H1 (cell line): Measurements from ENCODE around the gene C1QL1. TPM values are rescaled to one million over a fixed set of nuclear protein-coding genes. Genes with fewer than 3 reads are reported as not detected.

ENCODE experiments used
- CTCF ChIA-PET: fragments of 300-600 bp; sonication (Branson Sonifier 250); formaldehyde crosslinking; loops from one replicate; lab custom pipeline; 2021; ENCODE audit not compliant: partially characterized antibody; lab: Charles Lee
- POLR2A ChIA-PET: fragments of 300-600 bp; sonication (Branson Sonifier 250); formaldehyde crosslinking; loops from one replicate; lab custom pipeline; 2021; ENCODE audit warnings: inconsistent platforms; ENCODE audit not compliant: partially characterized antibody; lab: Charles Lee
- DNase-seq, 2 experiments: peaks; one replicate each; pipeline versions ENCODE4 v3.0.0 to v3.0.0-alpha.2; 2010 to 2022; ENCODE audit warnings: low spot score in 2 of 2, low read depth in 1 of 2, mixed read lengths in 1 of 2
- FAIRE-seq: peaks from 2 replicates; lab custom pipeline; 2011; peaks lifted over from hg19 to GRCh38; lab: Jason Lieb, UNC
- H2AFZ ChIP-seq: 2 replicates; pipeline ENCODE4 v1.8.1; 2012; ENCODE audit warnings: low read length, inconsistent platforms
- H2AK5ac ChIP-seq: 2 replicates; pipeline ENCODE4 v1.6.1; 2013; ENCODE audit warnings: low read depth, low read length
- H2BK120ac ChIP-seq: replicated peaks from 2 replicates; pipeline ENCODE3; 2013; ENCODE audit warnings: low read depth, low read length, inconsistent platforms
- H2BK12ac ChIP-seq: 2 replicates; pipeline ENCODE4 v1.6.1; 2013; ENCODE audit warnings: low read depth, low read length
- H2BK15ac ChIP-seq: 2 replicates; pipeline ENCODE4 v1.6.1; 2013; ENCODE audit warnings: low read length
- H2BK20ac ChIP-seq: 2 replicates; pipeline ENCODE4 v1.6.1; 2013; ENCODE audit warnings: low read length
- H2BK5ac ChIP-seq: 2 replicates; pipeline ENCODE4 v1.6.1; 2013; ENCODE audit warnings: low read depth, low read length
- H3K14ac ChIP-seq: 2 replicates; pipeline ENCODE4 v1.6.1; 2013; ENCODE audit warnings: inconsistent platforms; ENCODE audit not compliant: insufficient read length
- H3K18ac ChIP-seq: 2 replicates; pipeline ENCODE4 v1.6.1; 2013; ENCODE audit warnings: low read length; ENCODE audit errors: extremely low read depth
- H3K23ac ChIP-seq: 2 replicates; pipeline ENCODE4 v1.6.1; 2013; ENCODE audit warnings: inconsistent platforms; ENCODE audit not compliant: insufficient read length
- H3K23me2 ChIP-seq: 2 replicates; pipeline ENCODE4 v1.6.1; 2013; ENCODE audit warnings: low read depth, low read length
- H3K27ac ChIP-seq: 2 replicates; pipeline ENCODE4 v1.6.1; 2011; ENCODE audit warnings: low read depth, low read length, inconsistent platforms
- H3K27me3 ChIP-seq, 4 experiments: replicated peaks in 1 of 4; 1 replicate in 1 of 4; 2 replicates in 3 of 4; pipeline versions ENCODE4 v1.6.1 to v1.8.1; 2011 to 2013; ENCODE audit warnings: low read length in 3 of 4, mild to moderate bottlenecking in 3 of 4, inconsistent platforms in 2 of 4, mixed read lengths in 2 of 4, moderate library complexity in 1 of 4; ENCODE audit not compliant: control insufficient read depth in 3 of 4, insufficient read depth in 3 of 4; ENCODE audit errors: extremely low read depth in 1 of 4
- H3K36me3 ChIP-seq, 4 experiments: 2 replicates each; pipeline versions ENCODE4 v1.6.1 to v1.8.1; 2011 to 2013; ENCODE audit warnings: mild to moderate bottlenecking in 4 of 4, low read length in 3 of 4, moderate library complexity in 2 of 4, control low read depth in 1 of 4, inconsistent platforms in 1 of 4; ENCODE audit not compliant: insufficient read depth in 4 of 4, control insufficient read depth in 2 of 4
- H3K4ac ChIP-seq: replicated peaks from 2 replicates; pipeline ENCODE3; 2013; ENCODE audit warnings: low read length, low read depth, mixed read lengths, inconsistent platforms; ENCODE audit not compliant: insufficient read length
- H3K4me1 ChIP-seq, 4 experiments: replicated peaks in 1 of 4; 1 replicate in 1 of 4; 2 replicates in 3 of 4; pipeline versions ENCODE4 v1.6.1 to v1.8.1; 2011 to 2013; ENCODE audit warnings: low read length in 3 of 4, inconsistent platforms in 2 of 4, mixed read lengths in 1 of 4; ENCODE audit not compliant: insufficient read depth in 4 of 4, control insufficient read depth in 3 of 4
- H3K4me2 ChIP-seq, 2 experiments: 2 replicates each; pipeline versions ENCODE4 v1.6.1 to v1.8.1; 2011 to 2013; ENCODE audit warnings: low read depth in 2 of 2, low read length in 2 of 2, control low read depth in 1 of 2, inconsistent platforms in 1 of 2, mild to moderate bottlenecking in 1 of 2; ENCODE audit not compliant: insufficient read depth in 1 of 2
- H3K4me3 ChIP-seq, 4 experiments: fragments of 200-600, 300-600 bp in 1 of 4; sonication (generic), shearing (Covaris generic), sonication (Bioruptor Twin) in 1 of 4; 2 replicates each; pipeline versions ENCODE4 v1.5.1 to v1.8.1; 2011 to 2016; ENCODE audit warnings: low read length in 4 of 4, low read depth in 3 of 4, control low read depth in 2 of 4, inconsistent platforms in 2 of 4, mild to moderate bottlenecking in 2 of 4, mixed read lengths in 1 of 4, moderate library complexity in 1 of 4; ENCODE audit not compliant: insufficient read depth in 2 of 4; ENCODE audit errors: extremely low read depth in 1 of 4
- H3K56ac ChIP-seq: replicated peaks from 2 replicates; pipeline ENCODE3; 2013; ENCODE audit warnings: low read depth, mild to moderate bottlenecking, mixed read lengths, low read length, inconsistent platforms; ENCODE audit not compliant: insufficient read length
- H3K79me1 ChIP-seq: 2 replicates; pipeline ENCODE4 v1.6.1; 2013; ENCODE audit warnings: low read depth, low read length, control low read depth
- H3K79me2 ChIP-seq, 2 experiments: 2 replicates each; pipeline versions ENCODE4 v1.6.1 to v1.8.1; 2012 to 2013; ENCODE audit warnings: low read length in 2 of 2, mild to moderate bottlenecking in 2 of 2, inconsistent platforms in 1 of 2; ENCODE audit not compliant: insufficient read depth in 2 of 2, control insufficient read depth in 1 of 2
- H3K9ac ChIP-seq, 4 experiments: replicated peaks in 1 of 4; 1 replicate in 1 of 4; 2 replicates in 3 of 4; pipeline versions ENCODE4 v1.6.1 to v1.8.1; 2011 to 2013; ENCODE audit warnings: low read depth in 3 of 4, low read length in 3 of 4, control low read depth in 2 of 4, mild to moderate bottlenecking in 2 of 4, moderate library complexity in 2 of 4, inconsistent platforms in 1 of 4; ENCODE audit errors: extremely low read depth in 1 of 4
- H3K9me3 ChIP-seq, 2 experiments: 2 replicates each; pipeline versions ENCODE4 v1.6.1 to v1.8.1; 2012 to 2013; ENCODE audit warnings: mild to moderate bottlenecking in 2 of 2, moderate library complexity in 2 of 2, control low read depth in 1 of 2, inconsistent platforms in 1 of 2, low read depth in 1 of 2, low read length in 1 of 2, mixed read lengths in 1 of 2; ENCODE audit not compliant: insufficient read depth in 2 of 2
- H4K20me1 ChIP-seq, 2 experiments: replicated peaks in 1 of 2; 2 replicates each; pipeline versions ENCODE3 to v1.8.1; 2011 to 2013; ENCODE audit warnings: inconsistent platforms in 2 of 2, low read length in 2 of 2, mild to moderate bottlenecking in 1 of 2; ENCODE audit not compliant: insufficient read depth in 2 of 2, control insufficient read depth in 1 of 2
- H4K5ac ChIP-seq: 2 replicates; pipeline ENCODE4 v1.6.1; 2013; ENCODE audit warnings: low read length, low read depth, mixed read lengths, inconsistent platforms; ENCODE audit not compliant: insufficient read length
- H4K8ac ChIP-seq: 2 replicates; pipeline ENCODE4 v1.8.0; 2013; ENCODE audit warnings: mild to moderate bottlenecking, moderate library complexity, low read length, inconsistent platforms; ENCODE audit not compliant: insufficient read depth; ENCODE audit errors: extremely low read depth
- H4K91ac ChIP-seq: replicated peaks from 2 replicates; pipeline ENCODE3; 2013; ENCODE audit warnings: low read length, mixed read lengths, inconsistent platforms; ENCODE audit not compliant: insufficient read length
- CBX8 ChIP-seq: fragments of 300-800, 300-1000 bp; sonication (generic); IDR thresholded peaks from 2 replicates; pipeline ENCODE4 v1.7.1; 2016; ENCODE audit warnings: low read depth, low read length, borderline replicate concordance
- CEBPB ChIP-seq: IDR thresholded peaks from 2 replicates; pipeline ENCODE4 v1.6.1; 2012; ENCODE audit warnings: low read depth, low read length
- CTBP2 ChIP-seq: IDR thresholded peaks from 2 replicates; pipeline ENCODE4 v1.7.0; 2011; ENCODE audit warnings: borderline replicate concordance, mild to moderate bottlenecking, moderate library complexity, mixed read lengths, low read length; ENCODE audit not compliant: insufficient read depth, insufficient read length
- EP300 ChIP-seq, 2 experiments: IDR thresholded peaks; 1 replicate in 1 of 2; 2 replicates in 1 of 2; pipeline ENCODE4 v1.6.1; 2011 to 2012; ENCODE audit warnings: low read depth in 2 of 2, low read length in 2 of 2, mild to moderate bottlenecking in 2 of 2, borderline replicate concordance in 1 of 2, inconsistent platforms in 1 of 2, moderate library complexity in 1 of 2
- FOSL1 ChIP-seq: IDR thresholded peaks from 2 replicates; pipeline ENCODE4 v1.6.1; 2011; ENCODE audit warnings: mild to moderate bottlenecking, low read depth, low read length, moderate library complexity; ENCODE audit not compliant: insufficient read depth
- GABPA ChIP-seq: IDR thresholded peaks from 2 replicates; pipeline ENCODE4 v1.6.1; 2011; ENCODE audit warnings: mild to moderate bottlenecking, low read length, moderate library complexity, borderline replicate concordance; ENCODE audit not compliant: insufficient read depth
- JUN ChIP-seq: IDR thresholded peaks from 2 replicates; pipeline ENCODE4 v1.6.1; 2011; ENCODE audit warnings: low read depth, mild to moderate bottlenecking, improper control_type of control experiment, low read length
- JUND ChIP-seq: IDR thresholded peaks from 2 replicates; pipeline ENCODE4 v1.6.1; 2011; ENCODE audit warnings: mild to moderate bottlenecking, improper control_type of control experiment, low read length
- SAP30 ChIP-seq: fragments of 300-600 bp; sonication (generic); IDR thresholded peaks from 2 replicates; pipeline ENCODE4 v1.7.1; 2012; ENCODE audit warnings: low read length, moderate library complexity, mild to moderate bottlenecking, inconsistent platforms; ENCODE audit not compliant: insufficient read depth, insufficient replicate concordance
- SIX5 ChIP-seq: IDR thresholded peaks from 2 replicates; pipeline ENCODE4 v1.6.1; 2011; ENCODE audit warnings: mild to moderate bottlenecking, low read depth, low read length
- SP2 ChIP-seq: IDR thresholded peaks from 2 replicates; pipeline ENCODE4 v1.6.1; 2012; ENCODE audit warnings: mild to moderate bottlenecking, low read length, inconsistent platforms
- TCF12 ChIP-seq: IDR thresholded peaks from 2 replicates; pipeline ENCODE4 v1.6.1; 2011; ENCODE audit warnings: low read depth, mild to moderate bottlenecking, low read length
- WGBS, 2 experiments: shearing (Covaris generic) in 1 of 2; methylation state at CpG; one replicate each; pipeline versions ENCODE4 v1.1.6 to v1.1.7; 2013 to 2015; ENCODE audit warnings: low lambda C conversion rate in 2 of 2, mixed read lengths in 2 of 2, inconsistent platforms in 1 of 2, low coverage in 1 of 2, missing lambda C conversion rate in 1 of 2; ENCODE audit not compliant: insufficient replicate concordance in 2 of 2, insufficient coverage in 1 of 2, insufficient read length in 1 of 2; ENCODE audit errors: extremely low coverage in 1 of 2, missing lambda C conversion rate in 1 of 2; 5-methylcytosine and 5-hydroxymethylcytosine counted together
- polyA plus RNA-seq, 7 experiments: library from polyadenylated mRNA; depleted of rRNA in 3 of 7; stranded (reverse) in 5 of 7; unstranded in 2 of 7; fragments of >200 nt in 5 of 7; fragments of 200-250 nt in 2 of 7; gene quantifications; 1 replicate in 5 of 7; 2 replicates in 1 of 7; 4 replicates in 1 of 7; pipeline versions ENCODE4 v1.2.1 to v1.2.3, GENCODE V29; 2011 to 2013; ENCODE audit warnings: missing spikeins in 2 of 7, mixed read lengths in 2 of 7
- total RNA-seq: library from RNA; stranded (reverse); fragmentation: NEBNext Ultra II Directional; extraction: Animal tissue kit (Norgen Biotek cat#: 25700); gene quantifications from 2 replicates; pipeline ENCODE4 v1.2.1, GENCODE V29; 2021

Gene C1QL1
- total and polyA plus RNA-seq, 2 of the 8 experiments (the other 6 are each of a cell fraction or from before 2014, with no cell fraction given): 7.6 to 10.5 TPM

- Histone ChIP-seq H4K8ac (no peak overlapping the region), H2BK120ac (no peak overlapping the region), H3K18ac (no peak overlapping the region), H3K4me3 (peak overlapping the region; percentile 82 to 100 (median 98); a peak in 7 of 8 replicates), H3K23me2 (peaks cover 5% of the 10 kb centered on the region; the same call in 1 of the 2 replicates), H3K4me1 (no peaks in the 10 kb centered on the region; a peak in 1 of 7 replicates), H2BK15ac (no peak overlapping the region), H3K36me3 (peaks cover 0 to 8% (median 3%) of the 10 kb centered on the region in 4 experiments; a peak in 2 of 8 replicates), H3K27me3 (peaks cover 0 to 4% (median 0%) of the 10 kb centered on the region in 4 experiments; a peak in 1 of 7 replicates), H4K5ac (no peak overlapping the region), H4K91ac (no peak overlapping the region), H3K4me2 (peak overlapping the region; percentile 82 to 97), H3K9ac (no peak overlapping the region), H2AFZ (no peak overlapping the region), H2BK5ac (no peak overlapping the region), H3K23ac (no peak overlapping the region), H3K79me2 (peaks cover 3 to 39% of the 10 kb centered on the region in 2 experiments; a peak in 3 of 4 replicates), H2BK12ac (no peak overlapping the region), H2BK20ac (no peak overlapping the region), H3K4ac (no peak overlapping the region), H4K20me1 (peaks cover 0 to 2% of the 10 kb centered on the region in 2 experiments), H3K79me1 (peaks cover 3% of the 10 kb centered on the region), H3K27ac (no peak overlapping the region), H2AK5ac (no peak overlapping the region), H3K9me3 (no peaks in the 10 kb centered on the region), H3K56ac (no peak overlapping the region), H3K14ac (no peak overlapping the region)
- 71% methylated on average over 7 of the region's 7 CpGs; no CpG with 5 or more reads in 1 of the 2 experiments for WGBS, 2 experiments
- DNase-seq (no peak), FAIRE-seq (no peak)
- POLR2A ChIA-PET: no interaction called here
- CTCF ChIA-PET: interaction anchor here (1.2 to 2.0 kb wide), 3 partner anchors 12 to 73 kb away, joined by 4 read pairs; no protein-coding TSS in a partner anchor
- no peak for TF ChIP-seq CEBPB
- TF ChIP-seq CBX8: no peak
- no peak for TF ChIP-seq EP300 (IDR thresholded peaks at IDR 0.05; ENCODE audit: borderline replicate concordance in 1 of 2, low read depth in 2 of 2, low read length in 2 of 2)
- TF ChIP-seq JUND: no peak
- TF ChIP-seq SAP30: no peak
- no peak for TF ChIP-seq SP2
- TF ChIP-seq SIX5: no peak
- no peak for TF ChIP-seq FOSL1
- no peak for TF ChIP-seq TCF12
- TF ChIP-seq GABPA: no peak
- TF ChIP-seq JUN: no peak
- TF ChIP-seq CTBP2: no peak
Observed at GRCh38 chr17:44948315-44948795, 19.7 kb downstream of the C1QL1 start.
